Sigmoid colon (tissue), 7 donors: ENCODE measurements around the gene SLAMF7. TPM values are rescaled to one million over a fixed set of nuclear protein-coding genes. Genes with fewer than 3 reads are reported as not detected.

Experiments
- DNase-seq: peaks from one replicate; pipeline ENCODE4 v3.0.0-alpha.2; 2019
- H3K27ac ChIP-seq, 4 donors: fragments of 200-600 bp; sonication (generic); one replicate each; pipeline ENCODE4 v1.5.1; 2016 to 2019; ENCODE audit warnings: mild to moderate bottlenecking in 1 of 4
- H3K27me3 ChIP-seq, 3 donors: fragments of 200-600 bp; sonication (generic); one replicate each; pipeline ENCODE4 v1.5.1; 2019; ENCODE audit warnings: mild to moderate bottlenecking in 1 of 3
- H3K36me3 ChIP-seq, 4 donors: fragments of 200-600 bp; sonication (generic); one replicate each; pipeline ENCODE4 v1.5.1; 2016 to 2019
- H3K4me1 ChIP-seq, 4 donors: fragments of 200-600 bp; sonication (generic); one replicate each; pipeline ENCODE4 v1.5.1; 2017 to 2019
- H3K4me3 ChIP-seq, 4 donors: fragments of 200-600 bp; sonication (generic); one replicate each; pipeline ENCODE4 v1.5.1; 2017 to 2019; ENCODE audit warnings: mild to moderate bottlenecking in 2 of 4, moderate library complexity in 1 of 4
- H3K9me3 ChIP-seq, 4 donors: fragments of 200-600 bp in 3 of 4; sonication (generic) in 3 of 4; one replicate each; pipeline versions ENCODE4 v1.5.1 to v1.6.1; 2013 to 2019
- CTCF ChIP-seq, 4 experiments: fragments of 450-650 bp in 3 of 4; fragments of 200-600 bp in 1 of 4; IDR thresholded peaks; one replicate each; pipeline ENCODE4 v1.5.1; 2016 to 2019; ENCODE audit warnings: antibody characterized with exemption in 4 of 4, mild to moderate bottlenecking in 3 of 4, moderate library complexity in 2 of 4
- EP300 ChIP-seq, 4 donors: sonication (generic); formaldehyde crosslinking; IDR thresholded peaks; one replicate each; pipeline ENCODE4 v1.6.1; 2017; ENCODE audit warnings: antibody characterized with exemption in 4 of 4
- POLR2A ChIP-seq, 2 donors: fragments of 450-650 bp; IDR thresholded peaks; one replicate each; pipeline ENCODE4 v1.6.1; 2016; ENCODE audit warnings: antibody characterized with exemption in 2 of 2, mild to moderate bottlenecking in 2 of 2, moderate library complexity in 2 of 2
- POLR2AphosphoS5 ChIP-seq, 4 donors: sonication (generic); formaldehyde crosslinking; IDR thresholded peaks; one replicate each; pipeline ENCODE4 v1.6.1; 2017; ENCODE audit warnings: antibody characterized with exemption in 4 of 4
- WGBS, 2 donors: extraction: QIAGEN DNeasy Blood & Tissue Kit; methylation state at CpG; one replicate each; pipeline ENCODE4 v1.1.7; 2013; 5-methylcytosine and 5-hydroxymethylcytosine counted together
- intact Hi-C: fragments of 100-400 bp; cut with DNase I; formaldehyde crosslinking; loops from one replicate; pipeline ENCODE4 v1.15.1; 2023
- polyA plus RNA-seq, 3 donors: library from polyadenylated mRNA; stranded (reverse); fragments of 200-250 nt; gene quantifications; one replicate each; pipeline ENCODE4 v1.2.3, GENCODE V29; 2013
- total RNA-seq, 4 donors: library from RNA; depleted of rRNA; stranded (reverse); fragments of >200 nt; gene quantifications; one replicate each; pipeline ENCODE4 v1.1.0, GENCODE V29; 2016
- donor health status: healthy with polysubstance abuse.
- donor health status: Bipolar disorder and iron deficiency.
- donor health status: healthy.

The SLAMF7 gene
- total and polyA plus RNA-seq, 7 donors = 0.16 to 31.0 (median 2.2) TPM; not detected in 1

- Histone ChIP-seq H3K4me1 (no peaks in the 10 kb centered on the region), H3K9me3 (peaks cover 0 to 3% (median 0%) of the 10 kb centered on the region in 4 donors), H3K27ac (no peak overlapping the region), H3K27me3 (no peaks in the 10 kb centered on the region), H3K36me3 (no peaks in the 10 kb centered on the region), H3K4me3 (no peak overlapping the region)
- intact Hi-C loops = no loop called here
- TF ChIP-seq CTCF (IDR thresholded peaks at IDR 0.05) = no peak
- TF ChIP-seq POLR2A (IDR thresholded peaks at IDR 0.05) = no peak
- TF ChIP-seq EP300 (IDR thresholded peaks at IDR 0.05) = no peak
- WGBS, 2 donors = 63 to 78% methylated on average over 1 of the region's 1 CpG
- no peak for DNase-seq
Observed at GRCh38 chr1:160731990-160732389, 7.1 kb upstream of the SLAMF7 start.

- no peaks in the 10 kb centered on the region for H3K4me1 ChIP-seq
- intact Hi-C loops = no loop called here
- no peak for DNase-seq
- H3K9me3 ChIP-seq = peaks cover 0 to 3% (median 0%) of the 10 kb centered on the region in 4 donors
- H3K36me3 ChIP-seq = no peaks in the 10 kb centered on the region
- no peak overlapping the region for H3K4me3 ChIP-seq
- TF ChIP-seq POLR2A (IDR thresholded peaks at IDR 0.05) (no peak), CTCF (IDR thresholded peaks at IDR 0.05) (no peak), POLR2AphosphoS5 (IDR thresholded peaks at IDR 0.05) (no peak), EP300 (IDR thresholded peaks at IDR 0.05) (no peak)
- no peaks in the 10 kb centered on the region for H3K27me3 ChIP-seq
- H3K27ac ChIP-seq = no peak overlapping the region
Observed at GRCh38 chr1:160733898-160734297, 5.1 kb upstream of the SLAMF7 start.

- H3K27ac ChIP-seq = no peak overlapping the region
- no peak overlapping the region for H3K4me3 ChIP-seq
- H3K36me3 ChIP-seq = no peaks in the 10 kb centered on the region
- no peaks in the 10 kb centered on the region for H3K4me1 ChIP-seq
- DNase-seq = no peak
- TF ChIP-seq EP300 (IDR thresholded peaks at IDR 0.05) (no peak), POLR2A (IDR thresholded peaks at IDR 0.05) (no peak), CTCF (IDR thresholded peaks at IDR 0.05) (no peak), POLR2AphosphoS5 (IDR thresholded peaks at IDR 0.05) (no peak)
- intact Hi-C loops = no loop called here
- H3K9me3 ChIP-seq = peaks cover 0 to 3% (median 0%) of the 10 kb centered on the region in 4 donors
- no peaks in the 10 kb centered on the region for H3K27me3 ChIP-seq
Observed at GRCh38 chr1:160734301-160734700, 4.7 kb upstream of the SLAMF7 start.

- no peaks in the 10 kb centered on the region for H3K27me3 ChIP-seq
- WGBS, 2 donors = 83% methylated on average over 2 of the region's 2 CpGs
- H3K4me1 ChIP-seq = no peaks in the 10 kb centered on the region
- no peak overlapping the region for H3K4me3 ChIP-seq
- no peak for DNase-seq
- no peak for TF ChIP-seq POLR2AphosphoS5 (IDR thresholded peaks at IDR 0.05)
- TF ChIP-seq POLR2A (IDR thresholded peaks at IDR 0.05) = no peak
- no peak for TF ChIP-seq CTCF (IDR thresholded peaks at IDR 0.05)
- TF ChIP-seq EP300 (IDR thresholded peaks at IDR 0.05) = no peak
- no peak overlapping the region for H3K27ac ChIP-seq
- no peaks in the 10 kb centered on the region for H3K36me3 ChIP-seq
- H3K9me3 ChIP-seq = peaks cover 0 to 3% (median 0%) of the 10 kb centered on the region in 4 donors
- intact Hi-C loops = no loop called here
Observed at GRCh38 chr1:160738271-160738670, 776 bp upstream of the SLAMF7 start.

- no peaks in the 10 kb centered on the region for H3K36me3 ChIP-seq
- no peaks in the 10 kb centered on the region for H3K4me1 ChIP-seq
- TF ChIP-seq EP300 (IDR thresholded peaks at IDR 0.05) (no peak), POLR2AphosphoS5 (IDR thresholded peaks at IDR 0.05) (no peak), CTCF (IDR thresholded peaks at IDR 0.05) (no peak)
- DNase-seq = no peak
- no peaks in the 10 kb centered on the region for H3K27me3 ChIP-seq
- no peaks in the 10 kb centered on the region for H3K9me3 ChIP-seq
- intact Hi-C loops = no loop called here
- no peak overlapping the region for H3K27ac ChIP-seq
- WGBS, 2 donors = 79 to 85% methylated on average over 5 of the region's 5 CpGs
- H3K4me3 ChIP-seq = no peak overlapping the region
Observed at GRCh38 chr1:160740133-160740688, 1.2 kb downstream of the SLAMF7 start.
